GM18517 (cell line): Measurements from ENCODE around the gene SMG9.

ENCODE experiments used
- ATAC-seq: cut with Tn5 transposase; IDR thresholded peaks from one replicate; pipeline ENCODE4 v1.9.1; 2021; ENCODE audit warnings: mild to moderate bottlenecking, moderate library complexity; ENCODE audit not compliant: unreplicated experiment

SMG9 gene

DNA sequence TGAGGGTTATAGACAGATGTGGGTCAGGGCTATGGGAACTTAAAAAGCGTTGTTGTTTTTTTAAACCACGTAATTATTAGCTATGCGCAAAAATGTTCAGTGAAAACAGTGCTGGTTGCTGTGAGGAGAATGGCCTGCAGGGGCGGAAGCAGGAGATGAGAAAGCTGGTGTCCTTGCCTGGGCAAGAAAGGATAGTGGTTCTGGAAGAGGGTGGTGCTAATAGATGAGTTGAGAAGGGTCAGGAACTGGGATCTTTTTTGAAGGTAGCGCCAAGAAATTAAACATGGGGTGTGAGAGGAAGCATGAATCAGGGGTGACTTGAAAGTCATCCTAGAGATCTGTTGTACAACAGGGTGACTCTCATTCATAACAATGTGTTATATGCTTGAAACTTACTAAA, 4.8 kb upstream of the SMG9 start:
- ATAC-seq: no peak

DNA sequence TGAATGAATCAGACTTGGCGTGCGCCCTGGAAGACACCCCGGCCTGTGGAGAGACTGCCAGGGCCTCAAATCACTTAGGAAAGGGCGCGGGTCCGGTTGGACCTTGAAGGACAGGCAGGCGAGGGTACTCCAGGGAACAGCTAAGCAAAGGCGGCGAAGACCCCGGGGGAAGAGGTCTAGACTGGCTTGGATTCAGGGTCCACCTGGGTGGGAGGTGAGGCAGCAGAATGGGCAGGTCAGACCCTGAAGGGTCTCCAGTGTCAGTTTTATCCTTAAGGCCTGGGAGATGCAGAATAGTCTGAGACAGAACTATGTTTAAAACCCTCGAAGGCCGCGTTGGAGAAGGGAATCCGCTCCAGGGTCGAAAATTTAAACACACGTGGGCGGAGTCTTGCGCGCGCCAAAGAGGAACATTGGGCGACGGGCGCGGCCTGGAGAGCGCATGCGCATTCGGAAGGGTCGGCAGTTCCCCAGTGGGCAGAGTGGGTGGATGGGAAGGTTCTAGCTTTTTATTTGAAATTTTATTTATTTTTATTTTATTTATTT, 567 bp upstream of the SMG9 start:
- ATAC-seq: no peak

DNA sequence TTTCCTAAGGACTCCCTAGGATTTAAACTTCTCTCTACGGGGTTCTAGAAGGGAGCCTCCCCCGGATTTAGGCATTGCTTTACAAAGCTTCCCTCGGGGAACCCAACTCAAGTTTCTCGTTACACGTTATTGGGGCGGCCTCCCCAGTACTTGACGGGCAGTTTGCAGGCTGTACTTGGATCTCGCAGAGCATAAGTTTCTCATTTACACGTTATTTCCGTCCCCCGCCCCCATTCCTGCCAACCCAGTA, 584 bp downstream of the SMG9 start:
- ATAC-seq: no peak

DNA sequence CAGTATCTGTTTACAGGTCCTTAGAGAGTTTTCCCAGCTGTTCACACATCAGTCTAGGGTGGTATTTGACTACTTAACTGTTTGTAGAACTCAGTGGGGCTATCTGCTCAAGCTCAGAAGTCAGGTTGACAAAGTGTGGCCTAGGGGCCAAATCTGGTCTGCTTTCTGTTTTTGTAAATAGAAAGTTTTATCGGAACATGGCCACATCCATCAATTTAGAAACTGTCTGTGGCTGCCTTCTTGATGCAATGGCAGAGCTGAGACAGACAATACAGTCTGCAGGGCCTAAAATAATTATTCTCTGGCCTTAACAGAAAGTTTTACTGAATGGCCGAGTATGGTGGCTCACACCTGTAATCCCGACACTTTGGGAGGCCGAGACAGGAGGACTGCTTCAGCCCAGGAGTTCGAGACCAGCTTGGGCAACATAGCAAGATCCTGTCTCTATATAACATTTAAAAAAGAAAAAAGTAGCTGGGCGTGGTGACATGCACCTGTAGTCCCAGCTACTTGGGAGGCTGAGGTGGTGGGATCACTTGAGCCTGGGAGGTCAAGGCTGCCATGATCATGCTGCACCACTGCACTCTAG, 2.4 kb downstream of the SMG9 start:
- ATAC-seq: no peak

DNA sequence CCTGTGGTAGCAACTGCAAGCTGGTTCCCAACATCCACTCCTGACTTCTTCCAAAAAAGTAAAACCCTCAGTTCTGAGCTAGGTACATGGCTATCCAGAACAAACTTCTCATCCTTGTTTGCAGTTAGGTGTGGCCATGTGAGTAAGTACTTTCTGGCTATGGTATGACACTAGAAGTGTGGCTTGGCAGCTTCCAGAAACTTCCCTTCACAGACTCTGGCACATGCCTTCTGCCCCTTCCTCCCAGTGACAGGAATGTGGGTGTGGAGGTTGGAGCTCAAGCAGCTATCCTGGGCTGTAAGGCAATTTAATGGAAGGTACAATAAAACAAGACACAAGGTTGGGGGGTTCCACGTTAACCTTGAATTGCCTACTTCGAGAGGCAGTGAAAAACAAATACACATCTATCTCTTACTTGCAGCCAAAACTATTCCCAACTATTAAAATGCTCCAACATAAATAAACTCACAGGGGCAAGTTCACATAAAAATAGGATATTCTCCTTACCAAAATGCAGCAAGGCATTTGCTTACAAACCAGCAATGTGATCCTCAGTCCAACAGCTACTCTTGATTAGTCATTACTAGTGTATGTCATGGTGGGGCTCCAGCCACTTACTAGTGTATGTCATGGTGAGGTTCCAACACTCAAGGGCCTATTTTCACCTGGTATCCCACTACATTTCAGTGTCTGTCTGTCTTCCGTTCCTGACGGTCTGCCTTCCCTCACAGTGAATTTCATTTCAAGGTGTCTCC, 3.1 kb downstream of the SMG9 start:
- ATAC-seq: no peak

DNA sequence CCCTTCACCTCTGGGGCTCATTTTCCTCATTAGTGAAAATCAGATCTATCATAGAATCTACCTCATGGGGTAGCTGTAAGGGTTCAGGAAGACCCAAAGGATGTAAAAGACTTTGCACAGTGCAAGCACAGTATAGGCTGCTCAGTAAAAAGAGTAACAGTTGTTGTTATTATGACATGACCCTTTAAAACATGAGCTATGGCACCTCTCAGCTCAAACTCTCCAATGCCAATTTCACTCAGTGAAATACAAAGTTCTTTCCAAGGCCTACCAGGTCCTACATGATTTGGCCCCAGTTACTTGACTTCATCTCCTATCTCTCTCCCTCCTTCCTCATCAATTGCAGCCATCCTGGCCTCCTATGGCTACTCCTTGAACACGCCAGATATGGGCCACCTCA, 4.9 kb downstream of the SMG9 start:
- no peak for ATAC-seq

DNA sequence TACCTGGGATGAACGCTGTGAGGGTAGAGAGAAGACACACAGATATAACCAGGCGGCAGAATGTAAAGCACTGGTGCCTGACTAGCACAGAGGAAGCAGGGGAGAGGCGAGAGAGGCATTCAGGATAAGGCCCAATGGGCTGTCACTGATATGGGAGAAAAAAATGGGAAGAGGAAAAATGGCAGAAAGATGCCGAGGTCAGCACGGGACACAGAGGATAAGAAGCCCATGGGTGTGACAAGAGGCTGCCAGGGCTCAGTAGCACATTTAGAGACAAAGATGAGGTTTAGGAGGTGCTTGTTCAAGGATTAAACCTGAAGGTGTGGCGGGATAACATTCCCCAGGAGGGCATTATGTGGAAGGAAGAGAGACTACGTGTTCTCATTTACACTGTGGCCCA, 5.6 kb downstream of the SMG9 start:
- ATAC-seq: no peak

DNA sequence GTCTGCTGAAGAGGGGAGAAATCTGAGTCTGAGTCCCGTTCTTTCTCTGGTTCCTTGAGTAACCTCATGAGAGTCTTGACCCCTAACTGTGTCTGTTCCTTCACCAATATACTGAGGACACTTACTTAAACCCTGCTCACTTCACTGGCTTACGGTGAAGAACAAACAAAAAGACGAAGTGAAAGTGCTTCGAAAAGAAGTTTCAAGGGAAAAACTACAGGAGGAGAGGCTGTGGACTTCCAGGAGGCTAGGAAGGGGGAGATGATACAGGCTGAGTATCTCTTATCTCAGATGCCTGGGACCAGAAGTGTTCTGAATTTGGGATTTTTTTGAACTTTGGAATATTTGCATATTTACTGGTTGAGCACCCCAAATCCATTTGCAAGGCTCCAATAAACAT, 6.1 kb downstream of the SMG9 start:
- no peak for ATAC-seq

DNA sequence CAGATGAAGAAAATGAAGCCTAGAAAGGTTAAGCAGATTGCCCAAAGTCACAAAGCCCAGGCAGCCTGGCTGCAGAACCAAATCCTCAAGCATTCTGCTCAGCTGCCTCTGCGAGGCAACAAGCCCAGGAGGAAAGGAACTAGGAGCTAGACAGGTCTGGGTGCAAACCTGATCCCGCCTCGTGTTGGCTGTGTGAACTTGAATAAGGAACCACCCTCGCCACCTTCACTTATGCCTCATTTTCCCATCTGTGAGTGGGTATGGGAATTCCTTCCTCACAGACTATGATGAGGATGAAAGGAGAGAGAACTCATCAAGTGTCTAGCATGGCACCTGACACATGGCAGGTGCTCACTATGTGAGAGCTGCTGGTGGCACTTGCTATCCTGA, 6.6 kb downstream of the SMG9 start:
- ATAC-seq: no peak

DNA sequence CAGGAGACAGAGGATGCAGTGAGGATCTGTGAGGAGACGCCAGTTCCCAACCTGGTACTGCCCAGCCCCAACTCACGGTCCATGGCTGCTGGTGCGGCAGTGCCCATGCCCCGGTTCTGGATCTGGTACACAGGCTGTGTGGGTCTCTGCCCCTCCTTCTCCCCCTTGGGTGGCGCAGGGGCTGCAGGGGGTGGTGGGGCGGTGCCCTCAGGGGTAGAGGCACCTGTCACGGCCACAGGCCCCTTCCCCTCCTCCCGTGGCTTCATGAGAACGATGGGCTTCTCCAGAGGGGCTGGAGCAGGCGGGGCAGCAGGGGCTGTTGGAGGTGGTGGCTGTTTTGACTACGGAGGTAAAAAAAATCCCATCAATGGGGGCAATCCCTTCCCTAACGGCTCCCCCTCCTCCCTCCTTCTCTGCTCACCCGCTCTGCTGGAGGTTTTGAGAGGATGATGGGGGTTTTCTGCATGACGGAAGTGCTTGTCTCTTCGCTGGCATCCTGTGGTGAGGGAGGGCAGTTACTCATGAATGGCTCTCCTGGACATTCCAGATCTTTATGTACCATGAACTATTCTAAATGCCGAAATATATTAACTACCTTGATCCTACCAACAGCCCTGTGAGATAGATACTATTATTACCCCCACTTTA, 7.1 kb downstream of the SMG9 start:
- ATAC-seq: no peak

DNA sequence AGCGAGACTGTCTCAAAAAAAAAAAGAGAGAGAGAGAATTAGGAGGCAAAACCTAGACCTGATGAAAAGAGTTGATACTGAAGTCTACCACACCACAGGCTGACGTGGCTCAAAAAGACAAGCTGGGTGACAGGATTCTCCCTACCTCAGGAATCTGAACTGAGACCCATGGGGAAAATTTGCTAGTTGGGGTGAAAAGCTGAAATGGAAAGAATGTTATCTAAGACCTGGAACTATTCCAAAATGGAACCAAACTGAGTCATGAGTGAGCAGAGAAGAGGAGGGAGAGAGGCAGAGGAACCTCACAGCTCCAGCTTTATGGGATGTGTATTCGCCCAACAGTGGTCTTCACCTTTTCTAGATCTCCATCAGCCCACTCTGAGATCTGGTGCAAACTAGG, 11.7 kb downstream of the SMG9 start:
- no peak for ATAC-seq

DNA sequence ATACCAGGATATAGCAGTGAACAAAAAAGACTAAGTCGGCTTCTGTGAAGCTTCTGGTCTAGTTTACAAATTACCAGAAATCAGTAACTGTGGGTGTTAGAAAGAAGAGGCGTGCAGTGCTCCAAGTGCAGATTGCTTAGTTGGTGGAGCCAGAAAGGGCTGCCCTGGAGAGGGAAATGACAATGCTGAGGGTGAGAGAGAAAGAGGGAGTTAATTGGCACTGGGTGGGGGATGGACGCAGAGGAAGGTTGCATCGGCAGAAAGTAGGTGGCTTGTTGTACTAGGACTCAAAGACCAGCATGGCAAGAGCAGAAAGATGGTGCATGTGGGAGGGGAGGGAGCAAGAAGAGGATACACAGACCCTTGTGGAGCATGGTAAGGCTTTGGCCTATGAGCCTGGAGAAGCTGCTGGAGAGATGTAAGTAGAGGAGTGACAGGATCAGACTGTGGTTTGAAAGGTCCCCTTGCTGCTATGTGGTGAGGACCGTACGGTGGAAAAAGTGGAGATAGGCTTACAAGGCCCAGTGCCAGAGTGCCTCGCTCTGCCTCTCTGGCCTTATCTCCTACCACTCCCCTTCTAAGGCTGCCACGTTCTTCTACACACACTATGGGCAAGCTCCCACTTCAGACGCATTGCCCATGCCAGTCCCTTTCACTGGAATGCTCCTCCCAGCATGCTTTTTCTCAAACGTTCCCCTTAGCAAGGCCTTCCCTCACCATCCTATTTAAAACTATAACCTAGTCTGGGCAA, 13.5 kb downstream of the SMG9 start:
- ATAC-seq: no peak

DNA sequence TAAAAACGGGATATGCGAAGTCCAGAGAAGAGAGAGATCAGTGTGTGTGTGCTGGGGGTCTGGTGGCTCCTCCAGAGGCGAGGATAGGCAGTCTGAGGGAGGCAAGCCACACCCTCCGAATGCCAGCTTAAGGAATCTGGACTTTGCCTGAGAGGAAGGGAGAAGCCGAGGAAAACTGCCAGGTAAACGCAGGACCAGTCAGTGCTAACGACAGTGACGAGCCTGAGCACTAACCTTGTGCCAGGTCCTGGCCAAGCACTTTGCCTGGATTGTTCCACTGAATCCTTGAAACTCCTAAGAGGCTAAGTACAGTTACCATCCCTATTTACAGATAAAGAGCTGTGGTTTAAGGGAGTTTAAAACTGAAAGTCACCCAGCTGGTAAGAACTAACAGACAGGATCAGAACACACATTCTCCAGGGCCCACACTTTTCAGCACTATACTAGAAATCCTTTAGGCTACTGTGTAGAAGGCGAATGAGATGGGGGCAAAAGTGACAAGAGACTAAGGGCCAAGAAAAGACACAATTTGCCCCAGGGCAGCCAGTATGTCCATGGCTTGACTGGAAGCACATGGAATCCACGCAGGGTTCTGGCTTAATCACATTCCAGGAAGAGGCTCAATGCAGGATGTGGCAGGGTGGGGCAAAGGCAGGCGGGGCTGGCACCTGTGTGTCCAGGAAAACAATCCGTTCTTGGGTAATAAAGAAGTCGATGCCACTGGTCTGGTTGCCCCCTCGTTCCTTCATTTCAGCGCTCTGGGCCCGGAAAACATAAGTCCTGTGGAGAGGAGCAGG, 15.1 kb downstream of the SMG9 start:
- no peak for ATAC-seq

DNA sequence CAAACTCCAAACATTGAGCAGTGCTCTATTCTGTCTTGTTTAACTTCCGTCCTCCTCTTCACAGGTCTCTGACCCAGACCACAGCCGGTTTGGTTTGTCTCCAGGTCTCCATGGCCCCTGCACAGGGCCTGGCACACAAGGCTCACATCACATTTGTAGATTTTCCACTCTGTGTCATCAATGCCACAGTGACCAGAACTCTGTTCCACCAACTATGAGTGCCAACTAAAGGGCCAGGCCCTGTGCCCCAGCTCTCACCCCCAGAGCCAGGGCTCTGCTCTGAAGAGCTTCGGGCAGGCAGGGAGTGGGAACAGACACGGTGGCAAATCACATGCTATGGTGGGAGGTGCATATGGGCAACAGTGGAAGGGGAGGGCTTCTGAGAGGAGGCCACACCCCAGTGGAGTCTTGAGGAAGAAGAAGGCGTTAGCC, 16.0 kb downstream of the SMG9 start:
- ATAC-seq: no peak

DNA sequence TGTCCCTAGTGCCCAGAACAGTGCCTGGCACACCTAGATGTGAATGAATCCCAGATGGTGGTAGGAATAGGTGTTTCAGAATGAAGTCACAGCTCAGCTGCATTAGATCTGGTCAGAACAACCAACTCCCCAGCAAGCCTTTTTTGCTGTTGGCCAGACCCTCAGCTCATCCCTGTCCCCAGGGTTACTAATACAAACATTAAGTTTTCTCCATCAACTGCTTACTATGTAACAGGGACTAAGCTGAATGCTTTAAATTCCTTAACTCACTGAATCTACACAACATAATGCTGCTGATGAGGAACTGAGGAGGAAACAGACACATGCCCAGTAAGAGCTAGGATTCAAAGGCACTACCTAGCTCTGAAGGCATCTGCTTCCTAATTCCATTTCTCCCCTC, 18.8 kb downstream of the SMG9 start:
- no peak for ATAC-seq

DNA sequence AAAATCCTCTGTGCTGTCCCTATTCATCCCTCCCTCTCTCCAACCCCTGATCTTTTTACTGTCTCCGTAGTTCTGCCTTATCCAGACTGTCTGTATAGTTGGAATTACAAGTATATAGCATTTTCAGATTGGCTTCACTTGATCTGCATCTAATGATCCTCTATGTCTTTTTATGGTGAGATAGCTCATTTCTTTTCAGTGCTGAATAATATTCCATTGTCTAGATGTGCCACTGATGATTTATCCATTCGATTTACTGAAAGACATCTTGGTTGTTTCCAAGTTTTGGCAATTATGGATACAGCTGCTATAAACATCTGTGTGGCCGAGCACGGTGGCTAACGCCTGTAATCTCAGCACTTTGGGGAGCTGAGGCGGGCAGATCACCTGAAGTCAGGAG, 19.7 kb downstream of the SMG9 start:
- ATAC-seq: no peak

DNA sequence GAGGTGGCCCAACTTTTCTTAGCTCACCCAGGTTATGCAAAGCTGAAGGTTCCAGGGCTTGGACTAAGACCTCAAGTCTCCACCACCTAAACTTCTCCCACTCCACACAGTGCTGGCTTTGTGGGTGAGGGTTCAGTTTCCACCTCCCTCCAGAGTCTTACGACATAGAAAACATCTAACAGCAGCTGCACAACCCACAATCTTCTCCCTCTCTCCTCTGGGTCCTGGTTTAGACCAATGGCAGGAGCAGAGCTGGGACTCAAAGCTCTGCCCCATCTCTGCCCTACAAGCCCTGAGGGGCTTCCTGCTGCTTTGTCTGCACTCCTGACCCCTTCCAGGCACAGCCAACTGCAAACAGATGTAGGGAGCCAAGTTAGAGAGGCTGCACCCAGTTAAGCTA, 22.9 kb downstream of the SMG9 start:
- ATAC-seq: no peak

DNA sequence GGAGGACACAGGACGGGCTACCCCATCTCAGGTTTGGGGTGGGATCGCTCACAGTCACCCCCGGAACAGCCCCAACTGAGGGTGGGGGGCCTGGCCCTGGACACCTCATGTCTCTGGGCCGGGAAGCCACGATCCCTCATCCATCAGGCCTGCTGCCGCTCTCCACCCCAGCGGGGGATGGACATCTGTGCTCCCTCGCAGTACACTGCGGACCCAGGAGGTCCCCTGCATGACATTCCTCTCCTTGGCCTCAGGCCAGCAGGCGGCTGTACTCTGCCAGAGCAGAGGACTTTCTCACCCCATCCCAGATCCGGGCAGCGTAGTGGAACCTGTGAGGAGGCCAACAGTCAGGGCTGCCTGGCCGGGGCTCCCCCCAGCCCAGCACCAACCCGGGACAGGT, 23.4 kb downstream of the SMG9 start:
- no peak for ATAC-seq

DNA sequence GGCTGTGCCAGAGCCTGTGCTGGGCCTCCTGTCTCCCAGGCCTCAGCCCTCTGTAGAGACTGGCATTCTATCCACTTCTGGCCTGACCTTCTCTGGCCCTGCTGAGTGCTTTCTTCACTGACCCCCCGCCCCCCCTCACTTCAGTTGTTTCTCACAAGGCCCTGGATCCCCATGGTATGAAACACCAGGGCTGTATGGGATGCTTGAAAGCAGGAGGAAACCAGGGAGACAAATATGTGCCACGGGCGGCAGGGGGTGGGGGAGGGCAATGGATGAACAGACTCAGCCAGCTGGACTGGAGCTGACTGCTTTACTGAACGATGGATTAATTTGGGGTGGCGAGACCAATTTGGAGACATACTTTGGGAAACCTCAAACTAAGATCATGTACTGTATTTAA, 24.8 kb downstream of the SMG9 start:
- no peak for ATAC-seq

DNA sequence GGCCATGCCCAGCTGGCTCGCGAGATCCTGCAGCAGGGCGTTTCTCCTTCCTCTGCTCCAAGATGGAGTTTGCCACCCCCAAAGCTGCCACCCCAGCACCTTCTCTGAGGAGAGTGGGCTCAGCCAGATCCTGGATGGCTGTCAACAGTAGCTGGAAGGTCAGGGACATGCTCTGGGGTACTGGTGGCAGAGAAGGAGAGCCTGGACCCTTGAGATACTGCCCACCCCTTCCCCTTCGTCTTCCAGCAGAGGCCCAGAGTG, 27.2 kb downstream of the SMG9 start:
- no peak for ATAC-seq
